Left renal cortex interstitium (tissue), 4 donors: ENCODE results near the gene DNASE1L1. TPM values are rescaled to one million over a fixed set of nuclear protein-coding genes. Genes with fewer than 3 reads are reported as not detected.

Experiments
- DNase-seq, 4 donors: peaks; one replicate each; pipeline ENCODE4 v3.0.0-alpha.2; 2013; ENCODE audit warnings: low read depth in 4 of 4, low spot score in 2 of 4, missing footprints in 1 of 4
- polyA plus RNA-seq, 4 donors: library from polyadenylated mRNA; unstranded; fragments of 120-200 nt; gene quantifications; one replicate each; pipeline ENCODE4 v1.2.1, GENCODE V29; 2013; ENCODE audit not compliant: insufficient read length in 4 of 4

The DNASE1L1 gene
- polyA plus RNA-seq, 4 donors: 13.2 to 14.8 (median 14.7) TPM

DNA sequence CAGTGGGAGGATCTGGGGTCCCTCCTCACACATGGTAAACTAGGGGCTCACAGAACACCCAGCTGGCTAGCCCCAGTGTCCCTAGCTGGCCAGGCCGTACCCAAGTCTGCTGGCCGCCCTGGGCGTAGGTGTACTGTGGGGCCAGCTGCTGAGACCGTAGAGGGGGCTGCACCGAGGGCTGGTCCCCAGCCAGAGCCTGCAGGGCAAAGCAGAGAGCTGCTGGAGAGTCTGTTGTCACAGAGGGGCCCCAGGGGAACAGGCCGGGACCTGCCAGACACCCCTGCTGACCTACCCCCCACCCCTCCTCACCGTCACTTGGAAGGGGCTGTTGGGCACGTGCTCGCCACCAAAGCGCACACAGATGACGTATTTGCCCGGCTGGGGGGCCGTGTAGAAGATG lies 54.5 kb downstream of the DNASE1L1 start:
- DNase-seq: no peak

- no peak for DNase-seq
Measured at GRCh38 chrX:154354013-154354412, 55.0 kb downstream of the DNASE1L1 start.

DNA sequence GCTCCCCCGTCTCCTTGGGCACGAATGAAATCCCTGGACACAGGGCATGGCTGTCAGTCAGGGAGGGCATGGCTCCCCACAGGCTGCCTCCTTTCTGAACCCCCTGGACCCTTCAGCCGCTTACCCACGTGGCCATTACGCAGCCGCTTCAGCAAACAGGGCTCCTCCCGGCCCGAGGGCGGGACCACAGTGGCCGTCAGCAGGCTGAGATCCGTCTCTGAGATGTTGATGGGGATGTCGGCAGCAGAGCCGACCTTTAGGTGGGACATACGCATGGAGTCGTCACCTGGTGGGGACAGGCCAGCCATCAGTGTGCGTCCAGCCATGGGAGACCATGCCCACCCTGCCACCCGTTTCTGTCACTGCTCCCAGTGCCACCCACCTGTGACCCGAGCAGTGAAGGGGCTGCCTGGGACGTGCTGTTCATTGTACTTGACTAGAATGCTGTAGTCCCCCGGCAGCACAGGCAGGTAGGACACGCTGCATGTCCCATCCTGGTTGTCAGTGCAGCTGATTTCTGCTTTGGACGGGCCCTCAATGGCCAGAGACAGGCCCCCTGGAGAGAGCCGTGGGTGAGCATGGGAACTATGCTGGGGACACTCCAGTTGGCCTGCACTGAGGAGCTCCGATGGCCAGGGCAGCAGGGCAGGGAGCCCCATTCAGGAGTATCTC lies 55.7 kb downstream of the DNASE1L1 start:
- no peak for DNase-seq

DNA sequence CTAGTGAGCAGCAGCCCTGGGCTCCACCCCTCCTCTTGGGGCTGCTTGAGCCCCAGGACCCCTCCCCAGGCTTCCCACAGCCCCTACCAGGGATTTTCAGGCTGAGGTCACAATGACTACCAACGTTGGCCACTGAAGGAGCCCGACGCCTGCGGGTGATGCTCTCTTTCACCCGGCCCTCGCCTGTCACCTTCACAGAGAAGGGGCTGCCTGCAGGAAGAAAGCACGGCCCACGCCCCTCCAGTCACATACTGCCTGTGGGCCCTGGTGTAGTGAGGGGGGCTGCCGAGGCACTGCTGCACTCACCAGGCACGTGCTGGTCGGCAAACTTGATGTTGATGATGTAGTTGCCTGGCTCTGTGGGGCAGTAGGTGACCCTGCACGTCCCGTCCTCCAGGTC lies 56.6 kb downstream of the DNASE1L1 start:
- no peak for DNase-seq

DNA sequence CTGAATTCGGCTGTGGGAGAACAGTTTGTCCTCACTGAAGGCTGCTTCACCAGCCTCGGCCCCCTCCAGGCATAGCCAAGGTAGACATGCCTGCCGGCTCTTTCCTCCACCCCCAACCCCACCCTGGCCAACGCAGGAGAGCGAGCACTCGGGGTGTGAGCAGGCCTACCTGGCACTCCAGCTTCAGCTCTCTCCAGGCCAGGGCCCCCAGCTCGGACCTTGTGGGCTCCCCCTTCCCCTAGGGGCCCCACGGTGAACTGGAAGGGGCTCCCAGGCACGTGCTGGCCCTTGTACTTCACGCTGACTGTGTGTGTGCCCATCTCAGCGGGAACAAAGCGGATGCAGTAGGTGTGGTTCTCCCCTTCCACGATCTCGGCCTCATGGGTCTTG lies 57.0 kb downstream of the DNASE1L1 start:
- no peak for DNase-seq

Other genes with a start within 250 kb of the DNASE1L1 start
- gene OPN1MW, start 226.7 kb downstream of the DNASE1L1 start, polyA plus RNA-seq: not detected
- not detected for gene OPN1MW2, start 189.5 kb downstream of the DNASE1L1 start, polyA plus RNA-seq
- not detected for gene OPN1MW3, start 151.7 kb downstream of the DNASE1L1 start, polyA plus RNA-seq
- gene TEX28, start 114.1 kb downstream of the DNASE1L1 start, polyA plus RNA-seq: not detected
- gene TKTL1, start 113.5 kb downstream of the DNASE1L1 start, polyA plus RNA-seq: under 1 TPM; 0.33 to 0.61 (median 0.53) TPM
- 100 to 1,000 TPM; 414 to 641 (median 539) TPM for gene FLNA, start 34.6 kb downstream of the DNASE1L1 start, polyA plus RNA-seq
- gene EMD, start 30.0 kb downstream of the DNASE1L1 start, polyA plus RNA-seq: 10 to 100 TPM; 63.4 to 76.3 (median 74.9) TPM
- 1,000 to 10,000 TPM; 3,011 to 4,069 (median 3,093) TPM for gene RPL10, start 10.9 kb downstream of the DNASE1L1 start, polyA plus RNA-seq
- gene TAFAZZIN, start 2.3 kb upstream of the DNASE1L1 start, polyA plus RNA-seq: 10 to 100 TPM; 26.4 to 51.2 (median 36.5) TPM
- 100 to 1,000 TPM; 142 to 176 (median 157) TPM for gene ATP6AP1, start 19.4 kb upstream of the DNASE1L1 start, polyA plus RNA-seq
- 100 to 1,000 TPM; 104 to 156 (median 137) TPM for gene GDI1, start 27.9 kb upstream of the DNASE1L1 start, polyA plus RNA-seq
- gene FAM50A, start 34.9 kb upstream of the DNASE1L1 start, polyA plus RNA-seq: 10 to 100 TPM; 51.8 to 58.8 (median 57.3) TPM
- gene PLXNA3, start 49.0 kb upstream of the DNASE1L1 start, polyA plus RNA-seq: 10 to 100 TPM; 34.7 to 66.9 (median 53.3) TPM
- gene LAGE3, start 70.0 kb upstream of the DNASE1L1 start, polyA plus RNA-seq: 10 to 100 TPM; 11.4 to 19.4 (median 13.4) TPM
- 10 to 100 TPM; 26.2 to 39.6 (median 30.1) TPM for gene UBL4A, start 77.4 kb upstream of the DNASE1L1 start, polyA plus RNA-seq
- gene SLC10A3, start 81.4 kb upstream of the DNASE1L1 start, polyA plus RNA-seq: 10 to 100 TPM; 18.3 to 25.0 (median 20.7) TPM
- 10 to 100 TPM; 34.1 to 47.8 (median 40.2) TPM for gene FAM3A, start 107.0 kb upstream of the DNASE1L1 start, polyA plus RNA-seq
- gene G6PD, start 137.6 kb upstream of the DNASE1L1 start, polyA plus RNA-seq: 10 to 100 TPM; 32.4 to 47.8 (median 41.6) TPM
- gene IKBKG, start 138.4 kb upstream of the DNASE1L1 start, polyA plus RNA-seq: 10 to 100 TPM; 13.9 to 24.2 (median 19.2) TPM
- gene CTAG1A, start 175.9 kb upstream of the DNASE1L1 start, polyA plus RNA-seq: not detected
- gene CTAG1B, start 210.0 kb upstream of the DNASE1L1 start, polyA plus RNA-seq: not detected
- gene CTAG2, start 244.3 kb upstream of the DNASE1L1 start, polyA plus RNA-seq: not detected